Spinal cord (tissue), 10 donors: Measurements from ENCODE around the gene JAKMIP1. TPM values are rescaled to one million over a fixed set of nuclear protein-coding genes. Genes with fewer than 3 reads are reported as not detected.
"Not testable (repeated sequence)": the region's sequence is repeated elsewhere in the genome, so short reads cannot be mapped to it uniquely, and the experiment has no call there.

Source experiments
- DNase-seq, 6 donors: peaks; one replicate each; pipeline versions ENCODE4 v3.0.0 to v3.0.0-alpha.2; 2013 to 2015; ENCODE audit warnings: low spot score in 6 of 6, low read depth in 4 of 6
- H3K27ac ChIP-seq: one replicate; pipeline ENCODE4 v1.5.1; 2013; ENCODE audit warnings: low read depth, low read length, control low read depth
- H3K27me3 ChIP-seq: one replicate; pipeline ENCODE4 v1.6.1; 2013; ENCODE audit warnings: low read length; ENCODE audit not compliant: control insufficient read depth, insufficient read depth
- H3K36me3 ChIP-seq: one replicate; pipeline ENCODE4 v1.6.1; 2013; ENCODE audit warnings: low read length; ENCODE audit not compliant: control insufficient read depth, insufficient read depth
- H3K4me1 ChIP-seq: one replicate; pipeline ENCODE4 v1.6.1; 2013; ENCODE audit warnings: low read length; ENCODE audit not compliant: control insufficient read depth, insufficient read depth
- H3K4me3 ChIP-seq: one replicate; pipeline ENCODE4 v1.5.1; 2013; ENCODE audit warnings: low read depth, low read length, control low read depth
- H3K9me3 ChIP-seq: one replicate; pipeline ENCODE4 v1.6.1; 2013; ENCODE audit warnings: low read length; ENCODE audit not compliant: control insufficient read depth, insufficient read depth
- WGBS: methylation state at CpG from one replicate; pipeline ENCODE4 v1.1.5; 2013; ENCODE audit warnings: missing lambda C conversion rate; ENCODE audit not compliant: insufficient coverage; 5-methylcytosine and 5-hydroxymethylcytosine counted together
- polyA plus RNA-seq, 2 donors: library from polyadenylated mRNA; unstranded; fragments of 120-200 nt; gene quantifications; one replicate each; pipeline ENCODE4 v1.2.1, GENCODE V29; 2013; ENCODE audit not compliant: insufficient read length in 2 of 2
- total RNA-seq, 2 donors: library from RNA; depleted of rRNA in 1 of 2; stranded (reverse); fragments of 120-200 nt in 1 of 2; fragments of >200 nt in 1 of 2; gene quantifications; one replicate each; pipeline versions ENCODE4 v1.2.3 to v1.2.4, GENCODE V29; 2013 to 2014
- donor health status: healthy.

Gene JAKMIP1
- total and polyA plus RNA-seq, 4 donors = 8.2 to 29.7 (median 20.9) TPM

DNA sequence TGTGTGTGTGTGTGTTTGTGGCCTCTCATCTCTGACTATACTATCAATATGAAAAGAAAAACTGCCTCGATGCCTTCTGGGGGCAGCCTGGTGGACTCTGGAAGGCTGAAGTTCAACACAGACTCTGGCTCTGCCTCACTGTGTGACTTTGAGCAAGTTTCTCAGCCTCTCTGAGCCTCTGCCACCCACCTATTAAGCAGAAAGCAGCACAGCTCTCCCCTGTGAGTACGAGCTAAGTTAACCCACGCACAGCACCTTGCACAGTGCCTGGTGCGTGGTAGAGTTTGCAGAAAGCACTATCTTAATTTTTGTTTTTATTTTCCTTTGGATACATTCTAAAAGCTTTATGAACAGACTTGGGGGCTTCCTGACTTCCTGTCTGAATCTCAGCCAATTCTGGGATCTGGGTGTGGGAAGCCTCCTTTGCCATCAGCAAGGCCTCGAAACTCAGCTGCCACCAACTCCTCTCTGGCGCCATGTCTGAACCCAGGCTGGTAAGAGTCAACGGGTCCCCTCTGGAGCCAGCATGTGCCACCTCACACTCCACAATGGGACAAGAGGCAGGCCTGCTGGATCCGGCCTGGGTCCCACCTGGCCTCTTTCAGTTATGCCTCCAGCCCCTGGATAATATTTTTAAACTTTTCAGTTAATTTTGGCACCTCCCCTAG is 57.3 kb downstream of the JAKMIP1 start:
- WGBS = 78% methylated on average over 5 of the region's 8 CpGs
- H3K4me1 ChIP-seq = no peaks in the 10 kb centered on the region
- no peaks in the 10 kb centered on the region for H3K36me3 ChIP-seq
- peaks cover 2% of the 10 kb centered on the region for H3K9me3 ChIP-seq
- H3K27ac ChIP-seq = no peak overlapping the region
- DNase-seq = no peak
- no peak overlapping the region for H3K4me3 ChIP-seq
- no peaks in the 10 kb centered on the region for H3K27me3 ChIP-seq

DNA sequence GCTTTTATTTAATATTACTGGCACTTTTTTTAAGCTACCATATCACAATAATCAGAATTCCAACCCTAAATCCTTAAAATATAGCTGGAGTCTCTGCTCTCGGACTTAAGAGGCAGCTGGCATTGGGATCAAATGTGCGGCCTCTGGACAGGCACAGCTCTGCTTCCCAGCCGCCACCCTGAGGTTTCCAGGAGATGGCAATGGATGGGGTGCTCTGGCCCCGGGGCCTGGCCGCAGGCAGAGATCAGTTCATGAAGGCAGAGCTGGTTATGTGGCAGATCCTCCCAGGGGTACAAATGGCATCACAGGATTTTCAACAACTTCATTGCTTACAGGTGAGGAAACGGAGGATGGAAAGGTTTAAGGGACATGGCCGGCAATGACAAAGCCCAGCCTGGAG is 57.8 kb downstream of the JAKMIP1 start:
- Histone ChIP-seq H3K4me3 (no peak overlapping the region), H3K27me3 (no peaks in the 10 kb centered on the region), H3K27ac (no peak overlapping the region), H3K4me1 (no peaks in the 10 kb centered on the region), H3K9me3 (peaks cover 2% of the 10 kb centered on the region), H3K36me3 (no peaks in the 10 kb centered on the region)
- DNase-seq = no peak
- 94% methylated on average over 5 of the region's 7 CpGs for WGBS

GRCh38 chr4:6141554-6141953 is 58.8 kb downstream of the JAKMIP1 start:
- Histone ChIP-seq H3K36me3 (no peaks in the 10 kb centered on the region), H3K27me3 (no peaks in the 10 kb centered on the region), H3K27ac (no peak overlapping the region), H3K4me3 (no peak overlapping the region), H3K9me3 (peaks cover 2% of the 10 kb centered on the region), H3K4me1 (no peaks in the 10 kb centered on the region)
- 89% methylated on average over 5 of the region's 9 CpGs for WGBS
- DNase-seq = no peak

- H3K4me3 ChIP-seq, DNase-seq, H3K9me3 ChIP-seq, H3K27ac ChIP-seq, H3K4me1 ChIP-seq, H3K36me3 ChIP-seq, H3K27me3 ChIP-seq: not testable (repeated sequence)
- WGBS = 93% methylated on average over 11 of the region's 14 CpGs
Observed at GRCh38 chr4:6141021-6141420, 59.3 kb downstream of the JAKMIP1 start.

GRCh38 chr4:6137747-6138135 is 62.6 kb downstream of the JAKMIP1 start:
- no peaks in the 10 kb centered on the region for H3K36me3 ChIP-seq
- no peaks in the 10 kb centered on the region for H3K4me1 ChIP-seq
- peaks cover 1% of the 10 kb centered on the region for H3K9me3 ChIP-seq
- H3K4me3 ChIP-seq = no peak overlapping the region
- no peak overlapping the region for H3K27ac ChIP-seq
- no peaks in the 10 kb centered on the region for H3K27me3 ChIP-seq
- no peak for DNase-seq
- WGBS = 75% methylated on average over 3 of the region's 3 CpGs

GRCh38 chr4:6137027-6137746 is 63.2 kb downstream of the JAKMIP1 start:
- DNase-seq = no peak
- WGBS = 77% methylated on average over 22 of the region's 22 CpGs

DNA sequence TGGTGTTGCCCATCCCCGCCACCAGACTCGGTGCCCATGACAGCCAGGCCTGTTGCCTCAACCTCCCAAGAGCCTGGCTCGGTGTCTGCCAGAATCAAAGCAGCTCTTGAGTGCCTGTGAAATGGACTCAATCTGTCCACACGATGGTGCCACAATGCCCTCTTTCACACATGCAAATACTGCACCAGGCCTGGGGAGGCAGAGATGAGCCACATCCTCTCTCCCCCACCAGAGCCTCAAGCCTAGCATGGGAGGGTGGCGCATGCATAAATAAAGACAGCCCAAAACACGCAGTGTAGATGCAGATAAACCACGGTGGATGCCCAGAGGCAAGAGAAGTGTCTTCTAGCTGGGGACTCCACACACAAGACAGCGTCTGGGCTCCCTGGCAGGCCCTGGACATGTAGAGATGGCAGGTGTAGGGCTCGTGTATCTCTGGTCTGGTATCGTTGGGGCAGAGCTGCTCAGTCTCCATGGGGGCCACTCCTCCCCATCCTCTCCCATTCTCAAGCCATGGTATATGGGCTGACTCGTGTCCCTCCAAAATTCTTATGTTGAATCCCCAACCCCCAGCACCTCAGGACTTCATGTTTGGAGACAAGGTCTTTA is 65.6 kb downstream of the JAKMIP1 start:
- H3K4me1 ChIP-seq = peaks cover 3% of the 10 kb centered on the region
- H3K36me3 ChIP-seq = no peaks in the 10 kb centered on the region
- 76% methylated on average over 4 of the region's 11 CpGs for WGBS
- DNase-seq = no peak
- no peaks in the 10 kb centered on the region for H3K27me3 ChIP-seq
- H3K9me3 ChIP-seq = peaks cover 1% of the 10 kb centered on the region
- no peak overlapping the region for H3K27ac ChIP-seq
- H3K4me3 ChIP-seq = no peak overlapping the region

More at GRCh38 chr4:6137027-6137746, 63.2 kb downstream of the JAKMIP1 start:
- H3K4me3 ChIP-seq = no peak overlapping the region
- no peaks in the 10 kb centered on the region for H3K36me3 ChIP-seq
- peaks cover 1% of the 10 kb centered on the region for H3K9me3 ChIP-seq
- H3K27me3 ChIP-seq = no peaks in the 10 kb centered on the region
- peaks cover 2% of the 10 kb centered on the region for H3K4me1 ChIP-seq
- H3K27ac ChIP-seq = no peak overlapping the region

GRCh38 chr4:6132716-6133115 is 67.6 kb downstream of the JAKMIP1 start:
- H3K9me3 ChIP-seq = peaks cover 1% of the 10 kb centered on the region
- no peak overlapping the region for H3K27ac ChIP-seq
- no CpG with 5 or more reads among the region's 2 CpGs for WGBS
- no peak overlapping the region for H3K4me3 ChIP-seq
- peak in 2 of 6 donors; percentile 61 to 68 for DNase-seq
- peaks cover 13% of the 10 kb centered on the region for H3K4me1 ChIP-seq
- H3K36me3 ChIP-seq = peaks cover 3% of the 10 kb centered on the region
- no peaks in the 10 kb centered on the region for H3K27me3 ChIP-seq

DNA sequence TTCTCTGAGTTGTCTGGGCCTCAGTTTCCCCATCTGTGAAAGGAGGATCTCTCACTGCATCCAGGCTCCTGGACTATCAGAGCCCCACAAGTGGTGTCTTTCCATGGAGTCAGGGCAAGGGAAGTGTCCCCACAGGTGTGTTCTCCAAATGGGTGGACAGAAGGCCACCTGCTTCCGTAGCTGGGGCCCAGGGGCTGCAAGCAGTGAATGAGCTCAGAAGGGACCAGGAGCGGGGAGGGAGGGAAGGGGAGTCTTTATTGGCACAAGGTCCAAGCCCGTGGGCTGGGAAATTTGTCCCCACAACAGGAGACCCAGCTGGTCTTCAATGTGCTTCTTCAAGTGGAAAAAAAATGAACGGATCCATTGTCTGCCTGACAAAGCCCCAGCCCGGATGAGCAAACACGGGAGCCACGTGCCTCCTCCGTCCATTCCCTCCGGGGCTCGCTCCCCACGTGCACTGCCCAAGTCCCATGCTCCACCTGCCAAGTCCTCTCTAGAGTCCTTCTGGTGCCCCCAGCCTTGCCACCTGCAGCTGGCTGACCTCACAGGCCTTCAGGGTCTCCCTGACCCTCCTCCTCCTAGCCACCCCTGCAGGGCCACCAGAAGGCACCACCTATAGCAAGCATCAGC is 72.0 kb downstream of the JAKMIP1 start:
- no peak overlapping the region for H3K27ac ChIP-seq
- peak in 3 of 6 donors; percentile 4 to 60 (median 15) for DNase-seq

More for the DNA sequence above, 72.0 kb downstream of the JAKMIP1 start:
- Histone ChIP-seq H3K9me3 (no peaks in the 10 kb centered on the region), H3K4me3 (no peak overlapping the region), H3K4me1 (peaks cover 13% of the 10 kb centered on the region), H3K36me3 (peaks cover 3% of the 10 kb centered on the region), H3K27me3 (no peaks in the 10 kb centered on the region)
- 15% methylated on average over 11 of the region's 11 CpGs for WGBS
